ENCODE results near the gene CDK8. TPM values are rescaled to one million over a fixed set of nuclear protein-coding genes. Genes with fewer than 3 reads are reported as not detected.

CDK8 gene
- 10 to 100 TPM in 2 of 4 donors, 1 to 10 TPM in 2; 8.5 to 15.1 (median 11.2) TPM for total RNA-seq

GRCh38 chr13:26253787-26254582 is at the start of gene CDK8:
TSS of gene CDK8 (plus strand) at chr13:26254129. CDS start at chr13:26254642, 513 bp downstream.
- no peak for TF ChIP-seq CTCF (IDR thresholded peaks at IDR 0.05; ENCODE audit: low read depth)

GRCh38 chr13:26208287-26208686 is 45.6 kb upstream of the CDK8 start:
- TF ChIP-seq CTCF (IDR thresholded peaks at IDR 0.05; ENCODE audit: low read depth): no peak

GRCh38 chr13:26213345-26213744 is 40.6 kb upstream of the CDK8 start:
- TF ChIP-seq CTCF (IDR thresholded peaks at IDR 0.05; ENCODE audit: low read depth): no peak

- TF ChIP-seq CTCF (IDR thresholded peaks at IDR 0.05; ENCODE audit: low read depth): no peak
These were observed 39.9 kb upstream of the CDK8 start for GRCh38 chr13:26213982-26214381.

- TF ChIP-seq CTCF (IDR thresholded peaks at IDR 0.05; ENCODE audit: low read depth): no peak
These were observed 37.9 kb upstream of the CDK8 start for GRCh38 chr13:26216042-26216441.

- TF ChIP-seq CTCF (IDR thresholded peaks at IDR 0.05; ENCODE audit: low read depth): no peak
These were observed 34.2 kb upstream of the CDK8 start for GRCh38 chr13:26219726-26220125.

GRCh38 chr13:26220575-26220974 is 33.4 kb upstream of the CDK8 start:
- TF ChIP-seq CTCF (IDR thresholded peaks at IDR 0.05; ENCODE audit: low read depth): no peak

Measured in subcutaneous adipose tissue (tissue), 4 donors.